MG63 (cell line): ENCODE data around the gene LRBA. TPM values are rescaled to one million over a fixed set of nuclear protein-coding genes. Genes with fewer than 3 reads are reported as not detected.

Experiments used
- DNase-seq: peaks from one replicate; pipeline ENCODE4 v3.0.0-alpha.2; 2020
- H3K27me3 ChIP-seq: fragments of 250-450 bp; sonication (Bioruptor Pico); 2 replicates; pipeline ENCODE4 v1.5.1; 2020; ENCODE audit warnings: mild to moderate bottlenecking, moderate library complexity
- H3K36me3 ChIP-seq: fragments of 250-450 bp; sonication (Bioruptor Pico); 2 replicates; pipeline ENCODE4 v1.5.1; 2020; ENCODE audit warnings: mild to moderate bottlenecking, moderate library complexity
- H3K4me3 ChIP-seq: fragments of 250-450 bp; sonication (Bioruptor Pico); 2 replicates; pipeline ENCODE4 v1.5.1; 2020; ENCODE audit warnings: mild to moderate bottlenecking, moderate library complexity
- H3K9me3 ChIP-seq: fragments of 250-450 bp; sonication (Bioruptor Pico); 2 replicates; pipeline ENCODE4 v1.5.1; 2020; ENCODE audit warnings: mild to moderate bottlenecking, moderate library complexity
- total RNA-seq: library from RNA; depleted of rRNA; stranded (reverse); fragments of >200 nt; shearing (Covaris generic); gene quantifications from 2 replicates; pipeline ENCODE4 v1.2.3, GENCODE V29; 2014; ENCODE audit warnings: low replicate concordance; rRNA removed

Gene LRBA
- total RNA-seq, 1 experiment from 2014 or later, result 4.7 TPM

- Histone ChIP-seq H3K36me3 (peaks cover 40% of the 10 kb centered on the region), H3K4me3 (no peak overlapping the region)
Observed at GRCh38 chr4:150231107-150231770, 783.8 kb downstream of the LRBA start.

GRCh38 chr4:150230561-150230960, 784.5 kb downstream of the LRBA start:
- no peaks in the 10 kb centered on the region for H3K9me3 ChIP-seq

More at GRCh38 chr4:150231107-150231770, 783.8 kb downstream of the LRBA start:
- no peak for DNase-seq
- H3K9me3 ChIP-seq, result no peaks in the 10 kb centered on the region
- H3K27me3 ChIP-seq, result no peaks in the 10 kb centered on the region

GRCh38 chr4:150229520-150229919, 785.6 kb downstream of the LRBA start:
- Histone ChIP-seq H3K36me3 (peaks cover 32% of the 10 kb centered on the region), H3K4me3 (no peak overlapping the region), H3K27me3 (no peaks in the 10 kb centered on the region), H3K9me3 (no peaks in the 10 kb centered on the region)
- DNase-seq, result no peak

More at GRCh38 chr4:150230561-150230960, 784.5 kb downstream of the LRBA start:
- no peak for DNase-seq
- Histone ChIP-seq H3K27me3 (no peaks in the 10 kb centered on the region), H3K36me3 (peaks cover 38% of the 10 kb centered on the region), H3K4me3 (no peak overlapping the region)

- DNase-seq, result peak; percentile 86
- H3K9me3 ChIP-seq, result no peaks in the 10 kb centered on the region
- H3K4me3 ChIP-seq, result no peak overlapping the region
- H3K36me3 ChIP-seq, result peaks cover 14% of the 10 kb centered on the region
- no peaks in the 10 kb centered on the region for H3K27me3 ChIP-seq
Observed at GRCh38 chr4:150224896-150225591, 790.0 kb downstream of the LRBA start.

GRCh38 chr4:150219841-150220240, 795.2 kb downstream of the LRBA start:
- H3K9me3 ChIP-seq, result no peaks in the 10 kb centered on the region
- H3K36me3 ChIP-seq, result peaks cover 6% of the 10 kb centered on the region
- H3K4me3 ChIP-seq, result no peak overlapping the region
- peak; percentile 68 for DNase-seq
- no peaks in the 10 kb centered on the region for H3K27me3 ChIP-seq

GRCh38 chr4:150218447-150218846, 796.6 kb downstream of the LRBA start:
- no peak for DNase-seq
- Histone ChIP-seq H3K4me3 (no peak overlapping the region), H3K36me3 (peaks cover 6% of the 10 kb centered on the region), H3K9me3 (no peaks in the 10 kb centered on the region), H3K27me3 (no peaks in the 10 kb centered on the region)

GRCh38 chr4:150217808-150218207, 797.3 kb downstream of the LRBA start:
- H3K9me3 ChIP-seq, result no peaks in the 10 kb centered on the region

GRCh38 chr4:150217192-150217591, 797.9 kb downstream of the LRBA start:
- Histone ChIP-seq H3K9me3 (no peaks in the 10 kb centered on the region), H3K27me3 (no peaks in the 10 kb centered on the region), H3K4me3 (no peak overlapping the region), H3K36me3 (peaks cover 5% of the 10 kb centered on the region)
- DNase-seq, result no peak

More at GRCh38 chr4:150217808-150218207, 797.3 kb downstream of the LRBA start:
- Histone ChIP-seq H3K4me3 (no peak overlapping the region), H3K27me3 (no peaks in the 10 kb centered on the region), H3K36me3 (peaks cover 6% of the 10 kb centered on the region)
- DNase-seq, result no peak

GRCh38 chr4:150216726-150217125, 798.4 kb downstream of the LRBA start:
- no peak for DNase-seq
- Histone ChIP-seq H3K27me3 (no peaks in the 10 kb centered on the region), H3K4me3 (no peak overlapping the region), H3K9me3 (no peaks in the 10 kb centered on the region), H3K36me3 (peaks cover 3% of the 10 kb centered on the region)

GRCh38 chr4:150215601-150216000, 799.5 kb downstream of the LRBA start:
- H3K9me3 ChIP-seq, result no peaks in the 10 kb centered on the region
- H3K27me3 ChIP-seq, result no peaks in the 10 kb centered on the region
- H3K4me3 ChIP-seq, result no peak overlapping the region
- no peak for DNase-seq
- peaks cover 3% of the 10 kb centered on the region for H3K36me3 ChIP-seq

Other genes starting within 250 kb of the LRBA start
- 3,245 and 4,692 TPM in 2 replicates for gene RPS3A, start 84.3 kb upstream of the LRBA start, total RNA-seq